ENCODE results near the gene NSD1. TPM values are rescaled to one million over a fixed set of nuclear protein-coding genes. Genes with fewer than 3 reads are reported as not detected.

The NSD1 gene
- total and polyA plus RNA-seq, 2 of the 8 experiments (the other 6 are each of a cell fraction or from before 2014, with no cell fraction given), result 22.8 to 168 TPM

DNA sequence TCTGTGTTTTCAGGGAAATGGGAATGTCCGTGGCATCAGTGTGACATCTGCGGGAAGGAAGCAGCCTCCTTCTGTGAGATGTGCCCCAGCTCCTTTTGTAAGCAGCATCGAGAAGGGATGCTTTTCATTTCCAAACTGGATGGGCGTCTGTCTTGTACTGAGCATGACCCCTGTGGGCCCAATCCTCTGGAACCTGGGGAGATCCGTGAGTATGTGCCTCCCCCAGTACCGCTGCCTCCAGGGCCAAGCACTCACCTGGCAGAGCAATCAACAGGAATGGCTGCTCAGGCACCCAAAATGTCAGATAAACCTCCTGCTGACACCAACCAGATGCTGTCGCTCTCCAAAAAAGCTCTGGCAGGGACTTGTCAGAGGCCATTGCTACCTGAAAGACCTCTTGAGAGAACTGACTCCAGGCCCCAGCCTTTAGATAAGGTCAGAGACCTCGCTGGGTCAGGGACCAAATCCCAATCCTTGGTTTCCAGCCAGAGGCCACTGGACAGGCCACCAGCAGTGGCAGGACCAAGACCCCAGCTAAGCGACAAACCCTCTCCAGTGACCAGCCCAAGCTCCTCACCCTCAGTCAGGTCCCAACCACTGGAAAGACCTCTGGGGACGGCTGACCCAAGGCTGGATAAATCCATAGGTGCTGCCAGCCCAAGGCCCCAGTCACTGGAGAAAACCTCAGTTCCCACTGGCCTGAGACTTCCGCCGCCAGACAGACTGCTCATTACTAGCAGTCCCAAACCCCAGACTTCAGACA lies 160.4 kb downstream of the NSD1 start:
- Histone ChIP-seq H2BK15ac (ENCODE audit: low read length) (no peak overlapping the region), H2BK12ac (ENCODE audit: low read depth, low read length) (no peak overlapping the region), H3K18ac (ENCODE audit: extremely low read depth, low read length) (no peak overlapping the region), H4K91ac (replicated peaks; ENCODE audit: insufficient read length, low read length) (no peak overlapping the region), H3K4ac (replicated peaks; ENCODE audit: insufficient read length, low read depth, low read length) (no peak overlapping the region), H3K27ac (ENCODE audit: low read depth, low read length) (no peak overlapping the region), H3K9me3 (ENCODE audit: insufficient read depth in 2 of 2, low read depth in 1 of 2, low read length in 1 of 2) (no peaks in the 10 kb centered on the region), H3K79me2 (ENCODE audit: control insufficient read depth in 1 of 2, insufficient read depth in 2 of 2, low read length in 2 of 2) (no peaks in the 10 kb centered on the region; a peak in 1 of 4 replicates), H2BK5ac (ENCODE audit: low read depth, low read length) (no peak overlapping the region; the same call in 1 of the 2 replicates), H3K9ac (replicated peaks in 1 of 4; ENCODE audit: extremely low read depth in 1 of 4, low read depth in 3 of 4, low read length in 3 of 4) (no peak overlapping the region), H3K4me1 (replicated peaks in 1 of 4; ENCODE audit: control insufficient read depth in 3 of 4, insufficient read depth in 4 of 4, low read length in 3 of 4) (peaks cover 0 to 5% (median 0%) of the 10 kb centered on the region in 4 experiments; a peak in 3 of 7 replicates), H3K79me1 (ENCODE audit: low read depth, low read length) (peaks cover 5% of the 10 kb centered on the region; the same call in 1 of the 2 replicates), H3K36me3 (ENCODE audit: control insufficient read depth in 2 of 4, insufficient read depth in 4 of 4, low read length in 3 of 4) (peaks cover 41 to 72% (median 56%) of the 10 kb centered on the region in 4 experiments), H3K23me2 (ENCODE audit: low read depth, low read length) (no peaks in the 10 kb centered on the region), H3K56ac (replicated peaks; ENCODE audit: insufficient read length, low read depth, low read length) (no peak overlapping the region), H2BK20ac (ENCODE audit: low read length) (no peak overlapping the region), H4K8ac (ENCODE audit: extremely low read depth, insufficient read depth, low read length) (no peak overlapping the region; the same call in 1 of the 2 replicates), H3K14ac (ENCODE audit: insufficient read length) (no peak overlapping the region), H4K20me1 (replicated peaks in 1 of 2; ENCODE audit: control insufficient read depth in 1 of 2, insufficient read depth in 2 of 2, low read length in 2 of 2) (peaks cover 8 to 19% of the 10 kb centered on the region in 2 experiments), H2AK5ac (ENCODE audit: low read depth, low read length) (no peak overlapping the region), H2AFZ (ENCODE audit: low read length) (no peak overlapping the region), H3K23ac (ENCODE audit: insufficient read length) (no peak overlapping the region), H4K5ac (ENCODE audit: insufficient read length, low read depth, low read length) (no peak overlapping the region), H3K4me3 (ENCODE audit: extremely low read depth in 1 of 4, insufficient read depth in 2 of 4, low read depth in 3 of 4, low read length in 4 of 4) (no peak overlapping the region), H3K27me3 (replicated peaks in 1 of 4; ENCODE audit: control insufficient read depth in 3 of 4, extremely low read depth in 1 of 4, insufficient read depth in 3 of 4, low read length in 3 of 4) (no peaks in the 10 kb centered on the region), H3K4me2 (ENCODE audit: insufficient read depth in 1 of 2, low read depth in 2 of 2, low read length in 2 of 2) (no peak overlapping the region), H2BK120ac (replicated peaks; ENCODE audit: low read depth, low read length) (no peak overlapping the region)
- POLR2A ChIA-PET (ENCODE audit: partially characterized antibody), result interaction anchor here (0.6 to 1.7 kb wide), 5 partner anchors 9 to 181 kb away, joined by 3 to 5 read pairs (median 3); partner anchors contain the start of genes PRELID1 and RAB24
- DNase-seq (ENCODE audit: low read depth in 1 of 2, low spot score in 2 of 2), result peak in 1 of 2 experiments; percentile 34
- FAIRE-seq, result no peak
- TF ChIP-seq EGR1 (IDR thresholded peaks at IDR 0.05; ENCODE audit: borderline replicate concordance, low read depth, low read length) (no peak), SUZ12 (IDR thresholded peaks at IDR 0.05; ENCODE audit: low read length) (no peak), RBBP5 (IDR thresholded peaks at IDR 0.05; ENCODE audit: borderline replicate concordance, low read depth, low read length) (no peak), TEAD4 (IDR thresholded peaks at IDR 0.05; ENCODE audit: low read depth, low read length) (no peak), KDM4A (IDR thresholded peaks at IDR 0.05; ENCODE audit: low read depth, low read length, severe bottlenecking) (no peak), SIN3A (conservative IDR thresholded peaks at IDR 0.05 in 1 of 2, IDR thresholded peaks at IDR 0.05 in 1 of 2; ENCODE audit: low read depth in 1 of 2, low read length in 2 of 2) (no peak), SAP30 (IDR thresholded peaks at IDR 0.05; ENCODE audit: insufficient read depth, insufficient replicate concordance, low read length) (no peak), CTBP2 (IDR thresholded peaks at IDR 0.05; ENCODE audit: borderline replicate concordance, insufficient read depth, insufficient read length, low read length) (no peak), NRF1 (IDR thresholded peaks at IDR 0.05; ENCODE audit: low read depth, low read length) (no peak), TAF7 (optimal IDR thresholded peaks at IDR 0.05; ENCODE audit: borderline replicate concordance, low read depth, low read length) (no peak), BRCA1 (IDR thresholded peaks at IDR 0.05; ENCODE audit: low read depth, low read length) (no peak)
- 93% methylated on average over 12 of the region's 12 CpGs; no CpG with 5 or more reads in 1 of the 2 experiments for WGBS, 2 experiments (ENCODE audit: extremely low coverage in 1 of 2, insufficient coverage in 1 of 2, insufficient read length in 1 of 2, insufficient replicate concordance in 2 of 2, low coverage in 1 of 2, low lambda C conversion rate in 2 of 2, missing lambda C conversion rate in 1 of 2)
- CTCF ChIA-PET (ENCODE audit: partially characterized antibody), result interaction anchor here (0.6 to 2.1 kb wide), 4 partner anchors 9 to 17 kb away, joined by 3 to 8 read pairs (median 4); no protein-coding TSS in a partner anchor
